GM19328 (cell line): ENCODE results near the gene CISH.

Experiments used
- ATAC-seq: cut with Tn5 transposase; IDR thresholded peaks from one replicate; pipeline ENCODE4 v1.9.1; 2021; ENCODE audit warnings: mild to moderate bottlenecking, moderate library complexity; ENCODE audit not compliant: unreplicated experiment

Gene CISH

DNA sequence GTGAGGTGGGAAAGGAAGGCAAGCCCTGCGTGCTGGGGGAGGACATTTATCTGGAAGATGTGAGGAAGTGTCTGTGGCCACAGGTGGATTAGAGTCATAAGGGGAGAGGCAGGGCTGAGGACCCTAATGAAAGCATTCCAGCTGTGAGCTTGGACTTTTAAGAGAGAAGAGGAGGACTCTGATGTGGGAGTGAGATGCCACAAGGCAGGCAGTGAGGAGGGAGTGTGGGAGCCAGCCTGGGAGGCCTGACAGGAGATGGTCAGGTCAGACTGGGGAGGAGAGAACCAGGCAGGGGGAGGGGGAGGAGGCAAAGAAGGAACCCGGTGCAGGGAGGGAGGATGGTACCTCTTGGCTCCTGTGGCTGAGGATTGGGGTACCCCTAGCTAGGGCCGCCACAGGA lies 26.4 kb upstream of the CISH start:
- no peak for ATAC-seq

DNA sequence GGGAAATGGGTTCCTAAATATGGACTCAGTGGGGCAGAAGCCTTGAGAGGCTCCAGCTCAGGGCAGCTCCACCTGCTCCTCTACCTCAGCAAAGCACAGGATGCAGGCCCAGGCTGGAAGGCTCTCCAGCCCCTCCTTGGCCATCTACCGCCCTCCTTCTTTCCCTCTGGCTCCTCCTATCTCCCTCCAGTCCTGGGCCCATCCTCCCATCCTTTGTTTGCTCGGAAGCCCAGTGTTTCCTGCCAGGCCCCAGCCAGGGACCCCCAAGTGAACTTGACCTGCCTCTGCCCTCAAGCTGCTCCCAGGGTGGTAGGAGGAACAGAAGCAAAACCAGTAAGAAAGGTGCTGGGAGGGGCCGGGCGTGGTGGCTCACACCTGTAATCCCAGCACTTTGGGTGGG lies 25.4 kb upstream of the CISH start:
- ATAC-seq = no peak

GRCh38 chr3:50635066-50635465 lies 23.5 kb upstream of the CISH start:
- ATAC-seq = no peak

DNA sequence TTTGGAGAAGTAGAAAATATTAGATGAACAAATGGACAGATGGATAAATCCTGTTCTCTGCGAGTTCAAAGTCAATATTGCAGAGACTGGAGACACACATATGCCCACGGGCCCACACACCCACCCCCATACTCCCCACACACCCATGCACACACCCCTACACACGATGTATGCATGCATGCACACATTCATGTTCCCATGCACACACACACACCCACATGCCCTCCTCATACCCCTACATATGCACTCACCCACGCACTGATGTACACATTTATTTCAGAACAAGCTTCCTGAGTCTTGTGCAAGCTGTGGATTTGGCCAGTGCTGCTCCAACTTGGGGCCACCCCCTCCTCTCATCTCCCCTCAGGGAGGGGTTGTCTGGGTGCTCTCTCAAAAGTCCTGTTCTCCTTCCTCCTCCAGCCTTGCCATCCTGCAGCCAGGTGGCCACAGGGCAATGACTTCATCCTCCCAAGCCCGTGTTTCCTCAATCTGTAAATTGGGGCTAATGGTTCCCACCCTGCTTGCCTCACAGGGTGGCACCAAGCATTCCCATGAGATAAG lies 21.7 kb upstream of the CISH start:
- ATAC-seq = no peak

GRCh38 chr3:50632450-50632849 lies 20.9 kb upstream of the CISH start:
- ATAC-seq = no peak

DNA sequence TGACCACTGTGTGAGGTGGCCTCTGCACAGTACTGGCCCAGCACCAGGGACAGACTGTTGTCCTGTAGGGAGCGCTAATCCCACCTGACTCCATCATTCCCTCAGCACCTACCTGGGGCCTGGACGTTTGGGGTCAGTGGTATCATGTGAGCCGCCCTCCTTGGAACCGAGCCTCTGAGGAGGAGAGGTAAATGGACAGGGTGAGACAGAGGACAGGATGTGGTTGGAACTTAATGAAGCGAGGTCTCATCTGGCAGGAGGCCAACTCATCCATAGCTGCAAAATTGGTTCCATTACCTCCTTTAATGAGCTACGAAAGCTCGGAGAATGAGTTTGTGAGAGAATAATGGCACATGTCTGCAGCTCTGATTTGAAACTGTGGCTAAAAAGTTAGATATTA lies 19.3 kb upstream of the CISH start:
- no peak for ATAC-seq

DNA sequence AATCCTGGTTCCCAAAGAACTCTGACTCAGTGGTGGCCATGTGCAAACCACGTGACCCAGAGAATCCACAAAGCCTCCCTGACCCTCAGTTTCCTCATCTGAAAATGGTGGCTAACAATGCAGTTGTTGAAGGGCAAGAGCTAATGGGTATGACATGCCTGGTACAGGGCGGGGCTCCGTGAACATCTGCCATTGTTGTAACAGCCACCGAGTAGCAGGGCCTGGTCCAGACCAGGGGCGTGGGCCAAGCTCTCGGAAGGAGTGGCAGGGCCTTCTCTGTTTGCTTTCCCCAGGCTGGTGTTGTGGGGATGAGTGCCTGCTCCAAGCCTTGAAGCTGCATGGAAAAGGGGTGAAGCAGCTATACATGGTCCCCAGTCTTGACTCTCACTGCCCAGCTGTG lies 18.8 kb upstream of the CISH start:
- ATAC-seq = no peak

DNA sequence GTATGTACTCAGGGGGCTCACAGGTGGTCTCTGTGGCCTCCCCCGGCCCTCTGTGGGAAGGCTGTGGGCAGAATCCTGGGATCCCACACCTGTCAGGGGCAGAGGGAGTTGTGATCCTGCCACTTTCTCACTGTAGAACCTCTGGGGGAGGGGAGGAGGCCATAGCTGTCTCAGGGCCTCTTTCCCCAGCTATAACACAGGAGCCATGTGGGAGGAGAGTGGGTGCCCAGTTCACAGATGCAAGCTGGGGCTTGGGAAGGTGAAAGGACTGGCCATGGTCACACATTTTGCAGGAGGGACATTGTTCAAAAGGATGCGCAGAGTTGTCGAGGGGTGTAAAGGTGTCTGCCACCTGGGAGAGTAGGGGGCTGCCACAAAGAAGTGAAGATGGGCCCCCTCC lies 17.0 kb upstream of the CISH start:
- no peak for ATAC-seq

GRCh38 chr3:50627407-50628051 lies 16.0 kb upstream of the CISH start:
- no peak for ATAC-seq

DNA sequence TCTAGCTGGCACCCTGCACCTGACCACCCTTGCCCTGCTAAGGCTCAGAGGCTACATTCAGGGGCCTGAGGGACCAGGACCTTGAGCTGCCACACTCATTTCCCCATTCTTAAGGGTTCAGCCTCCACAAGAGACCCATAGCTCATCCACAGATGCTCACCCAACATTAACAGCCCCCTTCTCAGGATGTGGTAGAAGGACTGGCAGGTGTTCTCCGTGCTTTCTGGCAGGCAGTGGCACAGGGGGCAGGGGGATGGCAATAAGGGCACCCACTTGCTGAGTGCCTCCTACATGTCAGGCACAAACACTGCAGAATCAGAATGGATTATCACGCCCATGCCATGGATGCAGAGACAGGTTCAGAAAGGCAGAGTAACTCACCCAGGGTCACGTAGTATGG lies 14.8 kb upstream of the CISH start:
- no peak for ATAC-seq

DNA sequence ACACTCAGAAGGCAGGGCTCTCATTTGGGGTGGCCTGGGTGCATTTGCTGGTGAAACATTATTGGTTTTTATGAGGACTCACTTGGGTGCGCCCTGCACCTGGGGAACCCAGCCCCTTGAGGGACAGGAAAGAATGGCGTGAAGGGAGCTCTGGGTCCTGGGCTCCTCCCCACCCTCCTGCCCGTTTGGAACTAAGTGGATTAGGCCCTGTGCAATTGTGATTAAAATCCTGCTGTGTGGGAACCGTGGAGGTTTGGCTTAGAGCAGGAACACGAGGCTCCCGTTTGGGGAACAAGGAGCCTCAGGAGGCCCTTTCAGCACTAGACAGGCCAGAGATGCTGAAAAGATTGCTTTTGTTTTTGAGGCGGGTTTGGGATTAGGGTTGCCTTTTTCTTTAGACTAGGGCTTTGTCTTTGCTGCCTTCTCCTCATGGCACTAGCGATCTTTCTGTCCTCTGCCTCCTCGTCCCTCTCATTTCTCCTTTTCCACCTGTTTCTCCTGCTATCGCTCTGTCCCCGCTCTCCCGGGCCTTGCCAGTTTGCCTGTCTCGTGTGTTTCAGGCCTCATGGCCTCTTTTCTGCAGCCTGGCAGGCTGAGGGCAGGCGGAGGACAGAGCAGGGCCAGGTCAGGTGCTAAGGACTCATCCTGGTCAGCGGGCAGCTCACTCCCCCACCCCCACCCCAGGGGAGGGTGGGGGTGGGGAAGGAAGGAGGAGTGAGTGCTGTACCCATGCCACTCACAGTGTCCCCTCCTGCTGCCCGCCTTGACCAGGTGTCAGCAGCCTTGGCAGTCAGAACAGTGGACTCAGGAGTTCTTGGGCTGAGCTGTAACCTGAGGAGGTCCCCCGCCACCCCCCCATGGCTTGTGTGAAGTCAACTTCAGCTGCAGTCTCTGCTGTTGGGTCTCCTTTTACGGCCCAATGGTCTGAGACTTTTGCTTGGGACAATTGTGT lies 13.9 kb upstream of the CISH start:
- no peak for ATAC-seq

GRCh38 chr3:50624634-50625033 lies 13.1 kb upstream of the CISH start:
- ATAC-seq = no peak

GRCh38 chr3:50623840-50624474 lies 12.4 kb upstream of the CISH start:
- no peak for ATAC-seq

- no peak for ATAC-seq
These were observed 11.3 kb upstream of the CISH start for GRCh38 chr3:50622881-50623280.

GRCh38 chr3:50620820-50621219 lies 9.2 kb upstream of the CISH start:
- no peak for ATAC-seq

DNA sequence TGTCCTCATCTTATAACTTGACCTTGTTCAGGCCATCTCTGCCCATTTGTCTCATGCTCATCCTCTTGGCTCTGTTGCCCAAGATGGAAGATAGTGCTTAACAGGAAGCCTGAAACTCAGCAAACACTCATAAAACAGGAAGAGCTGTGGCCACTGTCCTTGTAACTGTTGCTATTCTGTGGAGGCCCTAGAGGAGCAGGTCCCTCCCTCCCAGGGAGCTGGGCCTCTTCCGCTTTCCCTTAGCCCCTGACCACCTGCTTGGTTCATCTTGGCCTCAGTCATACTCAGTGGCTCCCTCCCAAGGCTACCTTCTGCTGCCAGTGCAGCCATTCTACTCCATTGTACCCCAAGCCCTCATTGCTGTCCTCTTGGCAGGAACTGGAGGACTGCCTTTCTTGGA lies 8.8 kb upstream of the CISH start:
- ATAC-seq = no peak

DNA sequence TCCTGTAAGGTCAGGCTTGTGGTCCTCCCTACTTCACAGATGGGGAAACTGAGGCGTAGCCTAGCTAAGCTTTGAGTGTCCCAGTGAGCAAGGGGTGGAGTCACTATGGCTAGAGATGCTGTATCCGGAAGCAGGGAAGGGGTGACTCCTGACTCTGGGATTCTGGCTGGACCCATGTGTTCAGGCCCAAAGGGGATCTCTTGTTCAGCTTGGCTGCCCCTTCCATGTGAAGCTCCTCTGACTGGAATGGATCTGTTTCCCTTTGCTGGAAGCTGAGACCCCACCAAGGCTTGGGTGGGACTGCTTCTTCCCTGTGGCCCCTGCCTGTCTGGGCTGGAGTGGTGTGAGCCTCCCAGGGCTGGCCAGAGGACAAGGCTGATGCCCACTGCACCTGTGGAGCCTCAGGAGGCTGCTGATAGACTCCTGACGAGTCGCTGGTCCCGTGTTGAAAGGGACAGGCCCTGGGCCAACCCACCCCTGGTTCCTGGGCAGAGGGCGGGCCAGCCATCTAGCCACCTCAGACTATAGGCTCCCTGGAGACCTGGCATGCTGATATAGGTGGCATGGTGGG lies 6.4 kb upstream of the CISH start:
- ATAC-seq = no peak

GRCh38 chr3:50617096-50617791 lies 5.7 kb upstream of the CISH start, which contains the start of gene MAPKAPK3:
Gene MAPKAPK3 (plus strand): TSS chr3:50617151. CDS start chr3:50617566, 415 bp downstream.
- ATAC-seq = peak; percentile 5

DNA sequence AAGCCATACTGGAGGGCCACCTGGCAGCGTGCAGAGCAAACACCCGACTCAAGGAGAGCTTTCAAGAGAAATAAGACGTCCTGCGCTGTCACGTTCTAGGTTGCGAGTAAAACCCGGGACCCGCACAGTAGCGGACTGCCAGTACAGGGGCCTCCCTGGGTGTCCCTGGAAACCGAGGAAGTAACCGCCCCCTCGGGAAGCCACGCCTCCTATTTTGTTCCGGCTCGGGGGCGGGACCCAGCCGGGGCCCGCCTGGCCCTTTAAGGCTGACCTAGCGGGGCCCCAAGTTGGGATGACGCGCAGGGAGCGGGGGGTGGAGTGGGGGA lies 5.2 kb upstream of the CISH start:
- ATAC-seq = peak; percentile 60

- peak; percentile 26 for ATAC-seq
These were observed 4.6 kb upstream of the CISH start for GRCh38 chr3:50616003-50616769.
